Measurements from ENCODE around the gene GRHL3. TPM values are rescaled to one million over a fixed set of nuclear protein-coding genes. Genes with fewer than 3 reads are reported as not detected.
"Not testable (repeated sequence)": the region's sequence is repeated elsewhere in the genome, so short reads cannot be mapped to it uniquely, and the experiment has no call there.

GRHL3 gene
- total RNA-seq = 0.90 TPM
- 3.2 TPM for polyA plus RNA-seq
- long read RNA-seq, donor 1 = 0 reads
- long read RNA-seq, donor 2, partial matches to known transcripts = 0 of 1 reads
- long read RNA-seq, donor 2, other reads (novel, unspliced or antisense) = 0 of 1 reads
- long read RNA-seq, donor 3 = 0 reads
- long read RNA-seq, donor 4 = 0 reads
- long read RNA-seq, donor 5 = 0 reads
- long read RNA-seq, donor 6 = 0 reads
- long read RNA-seq, donor 7 = 0 reads
- long read RNA-seq, donor 8 = 0 reads
- long read RNA-seq, donor 9 = 0 reads
- long read RNA-seq, donor 10, partial matches to known transcripts = 0 of 1 reads
- long read RNA-seq, donor 10, other reads (novel, unspliced or antisense) = 0 of 1 reads

- H3K9me3 ChIP-seq (ENCODE audit: control insufficient read depth in 2 of 2, insufficient read depth in 1 of 2, low read length in 1 of 2) = no peaks in the 10 kb centered on the region
- H3K27ac ChIP-seq (ENCODE audit: low read depth in 1 of 2, low read length in 1 of 2) = peak within 1 kb of the TSS in 1 of 2 donors; percentile 4
- H3K4me1 ChIP-seq (ENCODE audit: control insufficient read depth in 2 of 2, insufficient read depth in 2 of 2, low read length in 2 of 2) = peaks cover 14 to 46% of the 10 kb centered on the region in 2 donors
- no peaks in the 10 kb centered on the region for H3K36me3 ChIP-seq (ENCODE audit: control insufficient read depth in 2 of 2, insufficient read depth in 2 of 2, low read length in 1 of 2)
- WGBS = 3% methylated on average over 21 of the region's 21 CpGs
- peaks cover 50 to 83% of the 10 kb centered on the region in 2 donors for H3K27me3 ChIP-seq (ENCODE audit: control insufficient read depth in 2 of 2, insufficient read depth in 1 of 2, low read length in 1 of 2)
- peak in 1 of 9 donors; percentile 29 for DNase-seq (ENCODE audit: low read depth in 6 of 9, low spot score in 9 of 9)
- H3K4me3 ChIP-seq (ENCODE audit: low read length in 2 of 2) = no peak within 1 kb of the TSS
Observed at GRCh38 chr1:24319312-24319863, at the start of gene GRHL3. Gene GRHL3 (plus strand): TSS chr1:24319357. CDS start chr1:24319552, 195 bp downstream.

GRCh38 chr1:24274203-24275103 is 44.7 kb upstream of the GRHL3 start:
- H3K36me3 ChIP-seq (ENCODE audit: control insufficient read depth in 2 of 2, insufficient read depth in 2 of 2, low read length in 1 of 2); H3K9me3 ChIP-seq (ENCODE audit: control insufficient read depth in 2 of 2, insufficient read depth in 1 of 2, low read length in 1 of 2); H3K27ac ChIP-seq (ENCODE audit: low read depth in 1 of 2, low read length in 1 of 2); H3K4me1 ChIP-seq (ENCODE audit: control insufficient read depth in 2 of 2, insufficient read depth in 2 of 2, low read length in 2 of 2); H3K4me3 ChIP-seq (ENCODE audit: low read length in 2 of 2); H3K27me3 ChIP-seq (ENCODE audit: control insufficient read depth in 2 of 2, insufficient read depth in 1 of 2, low read length in 1 of 2); DNase-seq (ENCODE audit: low read depth in 6 of 9, low spot score in 9 of 9): not testable (repeated sequence)
- WGBS = 93% methylated on average over 20 of the region's 20 CpGs

- no peaks in the 10 kb centered on the region for H3K4me1 ChIP-seq (ENCODE audit: control insufficient read depth in 2 of 2, insufficient read depth in 2 of 2, low read length in 2 of 2)
- 98% methylated on average over 2 of the region's 2 CpGs for WGBS
- no peaks in the 10 kb centered on the region for H3K27me3 ChIP-seq (ENCODE audit: control insufficient read depth in 2 of 2, insufficient read depth in 1 of 2, low read length in 1 of 2)
- H3K9me3 ChIP-seq (ENCODE audit: control insufficient read depth in 2 of 2, insufficient read depth in 1 of 2, low read length in 1 of 2) = no peaks in the 10 kb centered on the region
- no peak for DNase-seq (ENCODE audit: low read depth in 6 of 9, low spot score in 9 of 9)
- no peak overlapping the region for H3K27ac ChIP-seq (ENCODE audit: low read depth in 1 of 2, low read length in 1 of 2)
- H3K4me3 ChIP-seq (ENCODE audit: low read length in 2 of 2) = no peak overlapping the region
- H3K36me3 ChIP-seq (ENCODE audit: control insufficient read depth in 2 of 2, insufficient read depth in 2 of 2, low read length in 1 of 2) = no peaks in the 10 kb centered on the region
Observed at GRCh38 chr1:24275104-24275410, 44.1 kb upstream of the GRHL3 start.

- H3K36me3 ChIP-seq (ENCODE audit: control insufficient read depth in 2 of 2, insufficient read depth in 2 of 2, low read length in 1 of 2) = no peaks in the 10 kb centered on the region
- H3K4me1 ChIP-seq (ENCODE audit: control insufficient read depth in 2 of 2, insufficient read depth in 2 of 2, low read length in 2 of 2) = no peaks in the 10 kb centered on the region
- no peaks in the 10 kb centered on the region for H3K27me3 ChIP-seq (ENCODE audit: control insufficient read depth in 2 of 2, insufficient read depth in 1 of 2, low read length in 1 of 2)
- WGBS = 98% methylated on average over 5 of the region's 5 CpGs
- no peaks in the 10 kb centered on the region for H3K9me3 ChIP-seq (ENCODE audit: control insufficient read depth in 2 of 2, insufficient read depth in 1 of 2, low read length in 1 of 2)
- no peak for DNase-seq (ENCODE audit: low read depth in 6 of 9, low spot score in 9 of 9)
- H3K27ac ChIP-seq (ENCODE audit: low read depth in 1 of 2, low read length in 1 of 2) = no peak overlapping the region
- H3K4me3 ChIP-seq (ENCODE audit: low read length in 2 of 2) = no peak overlapping the region
Observed at GRCh38 chr1:24275510-24275909, 43.6 kb upstream of the GRHL3 start.

GRCh38 chr1:24276791-24277190 is 42.4 kb upstream of the GRHL3 start:
- Histone ChIP-seq H3K27me3 (ENCODE audit: control insufficient read depth in 2 of 2, insufficient read depth in 1 of 2, low read length in 1 of 2) (no peaks in the 10 kb centered on the region), H3K4me1 (ENCODE audit: control insufficient read depth in 2 of 2, insufficient read depth in 2 of 2, low read length in 2 of 2) (no peaks in the 10 kb centered on the region), H3K9me3 (ENCODE audit: control insufficient read depth in 2 of 2, insufficient read depth in 1 of 2, low read length in 1 of 2) (no peaks in the 10 kb centered on the region), H3K4me3 (ENCODE audit: low read length in 2 of 2) (no peak overlapping the region), H3K27ac (ENCODE audit: low read depth in 1 of 2, low read length in 1 of 2) (no peak overlapping the region), H3K36me3 (ENCODE audit: control insufficient read depth in 2 of 2, insufficient read depth in 2 of 2, low read length in 1 of 2) (no peaks in the 10 kb centered on the region)
- 64% methylated on average over 6 of the region's 6 CpGs for WGBS
- no peak for DNase-seq (ENCODE audit: low read depth in 6 of 9, low spot score in 9 of 9)

GRCh38 chr1:24277420-24278169 is 41.6 kb upstream of the GRHL3 start:
- Histone ChIP-seq H3K4me3 (ENCODE audit: low read length in 2 of 2) (no peak overlapping the region), H3K27me3 (ENCODE audit: control insufficient read depth in 2 of 2, insufficient read depth in 1 of 2, low read length in 1 of 2) (no peaks in the 10 kb centered on the region), H3K27ac (ENCODE audit: low read depth in 1 of 2, low read length in 1 of 2) (no peak overlapping the region), H3K4me1 (ENCODE audit: control insufficient read depth in 2 of 2, insufficient read depth in 2 of 2, low read length in 2 of 2) (no peaks in the 10 kb centered on the region), H3K9me3 (ENCODE audit: control insufficient read depth in 2 of 2, insufficient read depth in 1 of 2, low read length in 1 of 2) (no peaks in the 10 kb centered on the region), H3K36me3 (ENCODE audit: control insufficient read depth in 2 of 2, insufficient read depth in 2 of 2, low read length in 1 of 2) (no peaks in the 10 kb centered on the region)
- WGBS = 79% methylated on average over 12 of the region's 12 CpGs
- DNase-seq (ENCODE audit: low read depth in 6 of 9, low spot score in 9 of 9) = peak in 1 of 9 donors; percentile 13

- Histone ChIP-seq H3K4me1 (ENCODE audit: control insufficient read depth in 2 of 2, insufficient read depth in 2 of 2, low read length in 2 of 2) (no peaks in the 10 kb centered on the region), H3K27ac (ENCODE audit: low read depth in 1 of 2, low read length in 1 of 2) (no peak overlapping the region), H3K4me3 (ENCODE audit: low read length in 2 of 2) (no peak overlapping the region), H3K27me3 (ENCODE audit: control insufficient read depth in 2 of 2, insufficient read depth in 1 of 2, low read length in 1 of 2) (no peaks in the 10 kb centered on the region), H3K9me3 (ENCODE audit: control insufficient read depth in 2 of 2, insufficient read depth in 1 of 2, low read length in 1 of 2) (no peaks in the 10 kb centered on the region), H3K36me3 (ENCODE audit: control insufficient read depth in 2 of 2, insufficient read depth in 2 of 2, low read length in 1 of 2) (no peaks in the 10 kb centered on the region)
- WGBS = 90% methylated on average over 3 of the region's 3 CpGs
- DNase-seq (ENCODE audit: low read depth in 6 of 9, low spot score in 9 of 9) = no peak
Observed at GRCh38 chr1:24278726-24279125, 40.4 kb upstream of the GRHL3 start.

GRCh38 chr1:24279590-24280232 is 39.4 kb upstream of the GRHL3 start:
- 90% methylated on average over 5 of the region's 5 CpGs for WGBS
- H3K4me1 ChIP-seq (ENCODE audit: control insufficient read depth in 2 of 2, insufficient read depth in 2 of 2, low read length in 2 of 2) = no peaks in the 10 kb centered on the region
- H3K27me3 ChIP-seq (ENCODE audit: control insufficient read depth in 2 of 2, insufficient read depth in 1 of 2, low read length in 1 of 2) = no peaks in the 10 kb centered on the region
- no peaks in the 10 kb centered on the region for H3K9me3 ChIP-seq (ENCODE audit: control insufficient read depth in 2 of 2, insufficient read depth in 1 of 2, low read length in 1 of 2)
- H3K27ac ChIP-seq (ENCODE audit: low read depth in 1 of 2, low read length in 1 of 2) = no peak overlapping the region
- no peak overlapping the region for H3K4me3 ChIP-seq (ENCODE audit: low read length in 2 of 2)
- DNase-seq (ENCODE audit: low read depth in 6 of 9, low spot score in 9 of 9) = no peak
- no peaks in the 10 kb centered on the region for H3K36me3 ChIP-seq (ENCODE audit: control insufficient read depth in 2 of 2, insufficient read depth in 2 of 2, low read length in 1 of 2)
